Activated CD8-positive, alpha-beta memory T cell treated with anti-CD3 and anti-CD28 coated beads, Interleukin-2, amount 50 U/mL, for 24 hours (primary cell): ENCODE measurements around the gene EEF2K.

ENCODE experiments used
- DNase-seq: peaks from one replicate; pipeline ENCODE4 v3.0.0-alpha.2; 2020; ENCODE audit errors: extremely low read depth

EEF2K gene

DNA sequence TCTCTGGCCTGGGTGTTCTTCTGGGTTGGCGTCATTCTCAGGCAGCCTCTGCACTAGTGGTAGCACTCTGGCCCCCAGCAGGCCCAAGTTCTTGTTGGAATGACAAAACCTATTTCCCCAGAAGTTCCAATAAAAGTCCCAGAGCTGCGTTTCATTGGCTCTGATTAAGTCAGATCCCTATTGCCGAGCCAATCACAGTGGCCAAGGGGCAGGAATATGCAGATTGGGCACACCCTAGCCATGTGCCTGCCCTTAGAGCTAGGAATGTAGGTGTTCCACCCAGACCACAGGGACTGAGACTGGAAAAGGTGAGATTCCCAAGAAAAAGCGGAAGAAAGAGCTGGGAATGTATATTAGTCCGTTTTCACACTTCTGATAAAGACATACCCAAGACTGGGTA lies 46.2 kb downstream of the EEF2K start:
- DNase-seq = no peak

- no peak for DNase-seq
Observed at GRCh38 chr16:22253272-22253671, 47.2 kb downstream of the EEF2K start.

DNA sequence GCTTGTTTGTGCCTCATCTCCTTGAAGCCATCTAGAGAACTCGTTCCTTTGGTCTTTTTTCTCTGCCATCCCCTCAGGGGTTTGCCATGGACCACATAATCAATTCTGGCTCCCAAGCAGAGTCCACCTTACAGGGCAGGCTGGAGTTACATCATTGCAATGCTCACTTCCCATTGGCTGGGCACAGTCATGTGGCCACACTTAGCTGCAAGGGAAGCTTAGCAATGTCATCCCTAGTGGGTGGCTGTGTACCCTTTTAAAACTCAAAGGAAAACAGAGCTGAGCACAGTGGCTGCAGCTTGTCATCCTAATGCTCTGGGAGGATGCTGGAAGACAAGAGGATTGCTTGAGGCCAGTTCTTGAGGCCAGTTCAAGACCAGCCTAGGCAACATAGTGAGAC lies 49.3 kb downstream of the EEF2K start:
- DNase-seq = no peak

DNA sequence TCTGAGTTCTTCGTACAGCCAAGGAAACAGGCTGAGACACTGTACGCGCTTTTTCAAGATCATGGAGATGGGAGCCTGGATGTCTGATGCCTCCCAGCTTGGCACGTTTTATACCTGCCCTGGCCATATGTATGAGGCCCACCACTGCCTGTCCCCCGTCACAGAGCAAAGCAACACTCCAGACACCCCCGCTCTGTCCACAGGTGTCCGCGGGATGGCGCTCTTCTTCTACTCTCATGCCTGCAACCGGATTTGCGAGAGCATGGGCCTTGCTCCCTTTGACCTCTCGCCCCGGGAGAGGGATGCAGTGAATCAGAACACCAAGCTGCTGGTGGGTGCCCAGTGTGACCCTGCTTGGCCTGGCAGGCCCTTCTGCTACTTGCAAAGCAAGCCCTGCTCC lies 51.4 kb downstream of the EEF2K start:
- DNase-seq = no peak

- DNase-seq = no peak
Observed at GRCh38 chr16:22260490-22260889, 54.4 kb downstream of the EEF2K start.

- no peak for DNase-seq
Observed at GRCh38 chr16:22262460-22262859, 56.4 kb downstream of the EEF2K start.

- DNase-seq = no peak
Observed at GRCh38 chr16:22264786-22265185, 58.7 kb downstream of the EEF2K start.

DNA sequence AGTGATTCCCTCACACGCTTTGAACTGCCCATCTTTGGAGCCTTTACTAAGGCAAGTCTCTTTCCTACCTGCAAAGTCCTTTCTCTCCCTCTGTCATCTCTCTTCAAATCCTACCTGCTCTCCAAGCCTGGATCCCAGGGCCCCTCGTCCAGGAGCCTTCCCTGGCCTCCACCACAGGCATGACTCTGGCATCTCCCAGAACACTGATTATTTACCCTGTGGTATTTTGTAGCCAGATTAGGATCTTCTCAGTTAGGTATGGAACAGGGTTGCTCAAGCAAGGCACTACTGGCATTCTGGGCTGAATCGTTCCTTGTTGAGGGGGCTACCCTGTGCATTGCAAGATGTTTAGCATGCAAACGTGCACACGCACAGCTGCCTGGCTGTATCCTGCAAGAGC lies 59.3 kb downstream of the EEF2K start:
- DNase-seq = no peak

DNA sequence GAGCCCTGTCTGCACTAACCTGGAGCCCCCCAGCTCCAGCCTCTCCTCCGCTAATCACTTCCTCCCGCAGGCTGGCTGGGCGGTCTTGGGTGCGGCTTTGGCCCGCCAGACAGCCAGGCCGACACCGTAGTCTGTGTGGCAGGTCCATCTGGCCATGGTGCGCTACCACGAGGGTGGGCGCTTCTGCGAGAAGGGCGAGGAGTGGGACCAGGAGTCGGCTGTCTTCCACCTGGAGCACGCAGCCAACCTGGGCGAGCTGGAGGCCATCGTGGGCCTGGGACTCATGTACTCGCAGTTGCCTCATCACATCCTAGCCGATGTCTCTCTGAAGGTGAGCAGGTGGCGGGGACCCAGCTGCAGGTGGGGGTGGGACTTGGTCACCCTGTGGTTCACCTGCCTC lies 60.5 kb downstream of the EEF2K start:
- DNase-seq = no peak

DNA sequence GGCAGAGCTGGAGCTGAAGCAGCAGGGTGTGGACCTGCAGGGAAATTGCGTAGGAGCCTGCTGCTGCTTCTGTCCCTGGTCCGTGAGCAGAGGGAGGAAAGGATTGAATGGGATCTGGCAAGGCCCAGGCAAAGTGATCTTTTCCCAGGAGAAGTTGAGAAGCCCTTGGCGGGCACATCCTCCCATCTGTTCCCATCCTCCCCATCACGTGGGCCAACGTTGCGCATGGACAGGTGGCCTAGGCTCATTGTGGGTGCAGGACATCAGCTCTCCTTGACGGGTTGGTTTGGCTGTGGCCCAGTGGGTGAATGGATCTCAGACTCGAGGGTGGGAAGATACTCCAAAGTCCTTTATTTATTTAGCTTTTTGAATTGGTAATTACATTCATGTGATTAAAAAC lies 61.7 kb downstream of the EEF2K start:
- no peak for DNase-seq

DNA sequence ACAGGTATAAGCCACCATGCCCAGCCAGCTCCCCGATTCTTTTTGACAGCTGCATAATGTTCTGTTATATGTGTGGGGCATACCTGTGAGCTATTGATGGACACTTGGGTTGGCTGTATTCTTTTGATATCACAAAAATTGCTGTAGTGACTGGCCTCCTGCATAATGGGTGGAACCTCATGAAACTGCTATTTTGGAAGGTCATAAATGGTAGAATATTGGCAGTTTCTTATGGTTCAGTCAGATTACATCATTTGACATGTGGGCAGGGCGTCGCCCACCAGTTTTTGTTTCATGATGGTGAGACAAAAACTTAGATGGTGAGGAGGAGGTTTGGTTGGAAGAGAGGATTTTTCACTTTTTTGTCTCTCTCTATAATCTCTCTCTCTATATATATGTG lies 64.4 kb downstream of the EEF2K start:
- no peak for DNase-seq

DNA sequence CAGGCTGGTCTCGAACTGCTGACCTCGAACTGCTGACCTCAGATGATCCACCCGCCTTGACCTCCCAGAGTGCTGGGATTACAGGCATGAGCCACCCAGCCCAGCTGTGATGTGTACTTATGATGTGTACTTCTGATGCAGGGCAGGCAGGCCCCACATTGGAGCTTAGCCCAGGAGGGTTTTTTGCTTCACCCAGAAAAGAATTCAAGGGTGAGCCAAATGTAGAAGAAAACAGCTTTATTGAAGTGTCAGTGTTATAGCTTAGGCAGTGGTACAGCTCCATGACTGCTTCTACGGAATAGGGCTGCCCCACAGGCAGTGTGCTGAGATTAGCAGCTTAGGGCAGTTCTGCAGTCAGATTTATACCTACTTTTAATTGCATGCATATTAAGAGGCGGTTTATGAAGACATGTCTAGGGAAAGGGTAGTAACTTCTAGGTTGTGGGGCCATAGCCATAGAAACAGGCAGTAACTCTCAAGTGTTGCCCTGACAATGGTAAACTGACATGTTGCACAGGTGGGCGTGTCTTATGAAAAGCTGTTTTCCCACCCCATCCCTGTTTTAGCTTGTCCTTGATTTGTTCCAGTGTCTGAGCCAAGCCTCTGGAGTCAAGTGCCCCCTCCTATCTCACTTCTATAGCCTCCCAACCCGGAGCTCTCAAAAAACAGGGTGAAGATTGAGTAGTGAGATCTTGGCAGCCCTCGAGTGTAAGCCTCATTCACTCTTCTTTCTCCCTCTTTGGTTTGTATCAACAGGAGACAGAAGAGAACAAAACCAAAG lies 67.0 kb downstream of the EEF2K start:
- no peak for DNase-seq

DNA sequence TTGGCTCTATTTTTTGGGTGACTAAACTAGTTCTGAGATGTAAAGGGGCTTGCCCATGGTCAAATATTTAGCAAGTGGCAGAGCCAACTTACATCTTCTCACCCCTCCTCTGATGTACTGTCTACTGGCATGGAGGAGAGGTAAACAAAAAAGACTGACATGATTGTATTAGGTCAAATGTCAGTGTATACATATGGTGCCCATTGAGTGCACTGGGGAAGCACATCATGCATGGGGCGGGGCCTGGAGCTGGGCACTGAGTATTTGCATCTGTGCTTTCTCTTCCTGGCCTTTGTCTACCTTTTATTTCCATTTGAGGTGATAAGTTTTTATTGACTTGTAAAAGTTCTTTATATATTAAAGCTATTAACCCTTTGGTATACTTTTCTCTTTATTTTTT lies 68.8 kb downstream of the EEF2K start:
- no peak for DNase-seq

GRCh38 chr16:22278441-22279230 lies 72.6 kb downstream of the EEF2K start:
- no peak for DNase-seq

- no peak for DNase-seq
Observed at GRCh38 chr16:22282254-22282892, 76.3 kb downstream of the EEF2K start.

DNA sequence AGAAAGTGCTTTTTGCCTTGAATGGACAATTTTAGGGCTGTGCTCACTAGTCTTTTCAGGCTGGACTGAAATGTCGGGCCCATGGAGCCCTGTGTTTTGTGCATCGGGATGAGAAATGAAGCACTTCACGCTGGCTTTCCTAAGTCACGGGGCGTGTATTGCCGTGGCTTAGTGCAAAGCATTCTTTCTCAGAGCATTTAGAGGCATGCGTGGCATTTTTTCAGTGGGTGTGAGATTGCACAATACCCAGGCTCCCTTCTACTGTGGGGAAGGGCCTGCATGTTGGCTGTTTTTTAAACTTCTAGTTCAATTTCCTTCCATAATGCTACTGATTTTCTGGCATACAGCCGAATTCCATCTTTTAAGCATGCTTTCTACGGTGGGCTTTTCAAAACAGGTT lies 78.6 kb downstream of the EEF2K start:
- no peak for DNase-seq

- DNase-seq = no peak
Observed at GRCh38 chr16:22285080-22285479, 79.0 kb downstream of the EEF2K start.

GRCh38 chr16:22291020-22291419 lies 84.9 kb downstream of the EEF2K start:
- DNase-seq = no peak

- no peak for DNase-seq
Observed at GRCh38 chr16:22291860-22292318, 85.8 kb downstream of the EEF2K start.

DNA sequence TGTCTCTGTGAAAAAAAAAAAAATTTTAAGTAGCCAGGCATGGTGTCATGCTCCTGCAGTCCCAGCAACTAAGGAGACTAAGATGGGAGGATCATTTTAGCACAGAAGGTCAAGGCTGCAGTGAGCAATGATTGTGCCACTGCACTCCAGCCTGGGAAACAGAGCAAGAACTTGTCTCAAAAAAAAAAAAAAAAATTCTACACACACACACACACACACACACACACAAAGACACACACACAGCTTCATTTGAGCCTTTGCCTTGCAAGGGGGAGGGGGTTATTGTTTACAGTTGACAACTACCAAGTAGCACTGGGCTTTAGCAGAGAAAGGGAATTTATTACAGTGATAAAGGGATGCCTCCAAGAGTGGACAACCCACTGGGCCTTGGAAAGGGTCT lies 86.2 kb downstream of the EEF2K start:
- no peak for DNase-seq

DNA sequence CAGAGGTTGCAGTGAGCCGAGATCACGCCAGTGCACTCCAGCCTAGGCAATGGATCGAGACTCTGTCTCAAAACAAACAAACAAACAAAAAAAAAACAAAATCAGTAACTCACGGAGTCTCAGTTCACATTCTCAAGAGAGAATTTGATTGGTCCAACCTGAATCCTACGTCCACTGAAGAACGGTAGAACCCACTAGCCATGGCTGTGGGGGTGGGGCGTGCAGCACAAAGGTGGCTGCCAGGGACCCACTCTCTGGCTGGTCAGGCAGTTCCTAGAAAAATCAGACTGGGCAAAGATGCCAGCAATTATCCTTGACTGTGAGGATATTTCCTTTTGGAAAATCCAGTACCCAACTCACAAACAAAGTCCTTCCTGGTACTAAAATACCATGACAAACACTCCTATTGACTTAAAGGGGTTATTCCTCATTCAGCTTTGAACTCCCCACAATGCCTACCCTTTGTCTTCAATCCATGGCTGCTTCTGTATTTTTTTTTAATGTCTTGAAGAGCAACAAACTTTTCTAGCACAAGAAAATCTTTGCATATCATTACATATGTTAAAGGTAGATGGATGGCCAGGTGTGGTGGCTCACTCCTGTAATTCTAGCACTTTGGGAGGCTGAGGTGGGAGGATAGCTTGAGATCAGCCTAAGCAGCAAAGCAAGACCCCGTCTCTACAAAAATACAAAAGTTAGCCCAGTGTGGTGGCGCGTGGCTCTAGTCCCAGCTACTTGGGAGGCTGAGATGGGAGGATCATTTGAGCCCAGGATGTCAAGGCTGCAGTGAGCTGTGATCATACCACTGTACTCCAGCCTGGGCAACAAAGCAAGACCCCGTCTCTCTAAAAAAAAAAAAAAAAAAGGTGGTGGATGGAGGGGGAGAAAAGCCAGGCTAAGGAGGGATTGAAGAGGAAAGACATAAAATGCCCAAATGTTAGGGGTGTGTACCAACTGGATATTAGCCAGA lies 87.3 kb downstream of the EEF2K start:
- no peak for DNase-seq
